Gastroesophageal sphincter (tissue), 4 donors: ENCODE results near the gene ZIC4. TPM values are rescaled to one million over a fixed set of nuclear protein-coding genes. Genes with fewer than 3 reads are reported as not detected.

Experiments used
- ATAC-seq: fragments of 150-250 bp; one replicate; pipeline ENCODE4 v1.9.1; 2016; ENCODE audit warnings: mild to moderate bottlenecking, moderate library complexity
- H3K27ac ChIP-seq, 4 donors: fragments of 200-600 bp; sonication (generic) in 3 of 4; 1 replicate in 3 of 4; 2 replicates in 1 of 4; pipeline ENCODE4 v1.5.1; 2016 to 2019
- H3K27me3 ChIP-seq: fragments of 200-600 bp; sonication (generic); one replicate; pipeline ENCODE4 v1.5.1; 2019
- H3K36me3 ChIP-seq, 2 donors: fragments of 200-600 bp; sonication (generic); one replicate each; pipeline ENCODE4 v1.5.1; 2019; ENCODE audit warnings: control low read depth in 1 of 2
- H3K4me1 ChIP-seq, 3 donors: fragments of 200-600 bp; sonication (generic); 1 replicate in 2 of 3; 2 replicates in 1 of 3; pipeline ENCODE4 v1.5.1; 2016 to 2019; ENCODE audit warnings: control low read depth in 2 of 3
- H3K4me3 ChIP-seq, 2 donors: fragments of 200-600 bp; sonication (generic); one replicate each; pipeline ENCODE4 v1.5.1; 2019; ENCODE audit warnings: mild to moderate bottlenecking in 1 of 2, moderate library complexity in 1 of 2
- H3K9me3 ChIP-seq, 3 donors: fragments of 200-600 bp; sonication (generic); one replicate each; pipeline ENCODE4 v1.5.1; 2017 to 2019; ENCODE audit warnings: control low read depth in 2 of 3
- CTCF ChIP-seq, 4 experiments: fragments of 200-600 bp in 2 of 4; fragments of 450-650 bp in 2 of 4; sonication (generic) in 1 of 4; IDR thresholded peaks; one replicate each; pipeline ENCODE4 v1.5.1; 2017 to 2019; ENCODE audit warnings: antibody characterized with exemption in 4 of 4, mild to moderate bottlenecking in 2 of 4, moderate library complexity in 2 of 4
- EP300 ChIP-seq: sonication (generic); formaldehyde crosslinking; IDR thresholded peaks from one replicate; pipeline ENCODE4 v1.6.1; 2017; ENCODE audit warnings: antibody characterized with exemption, mild to moderate bottlenecking
- POLR2A ChIP-seq, 2 donors: fragments of 450-650 bp; IDR thresholded peaks; one replicate each; pipeline ENCODE4 v1.6.1; 2017; ENCODE audit warnings: antibody characterized with exemption in 2 of 2, mild to moderate bottlenecking in 2 of 2, moderate library complexity in 1 of 2
- POLR2AphosphoS5 ChIP-seq: sonication (generic); formaldehyde crosslinking; IDR thresholded peaks from one replicate; pipeline ENCODE4 v1.6.1; 2017; ENCODE audit warnings: antibody characterized with exemption
- WGBS, 2 donors: methylation state at CpG; one replicate each; pipeline ENCODE4 v1.1.5; 2018; ENCODE audit warnings: low coverage in 1 of 2; 5-methylcytosine and 5-hydroxymethylcytosine counted together
- total RNA-seq, 4 donors: library from RNA; depleted of rRNA; stranded (reverse); fragments of >200 nt; gene quantifications; one replicate each; pipeline ENCODE4 v1.1.0, GENCODE V29; 2016

The ZIC4 gene
- total RNA-seq, 4 donors from 2014 or later: 0.13 TPM; not detected in 3

- peaks cover 0 to 3% (median 0%) of the 10 kb centered on the region in 3 donors for H3K4me1 ChIP-seq
- no peak overlapping the region for H3K4me3 ChIP-seq
- H3K27ac ChIP-seq: no peak overlapping the region
- H3K9me3 ChIP-seq: peaks cover 0 to under 1% (median 0%) of the 10 kb centered on the region in 3 donors
- H3K36me3 ChIP-seq: no peaks in the 10 kb centered on the region
- TF ChIP-seq CTCF (IDR thresholded peaks at IDR 0.05) (no peak), EP300 (no peak), POLR2AphosphoS5 (no peak), POLR2A (IDR thresholded peaks at IDR 0.05) (no peak)
- H3K27me3 ChIP-seq: peaks cover 100% of the 10 kb centered on the region
- no peak for ATAC-seq
- 0 to 5% methylated on average over 8 of the region's 17 CpGs for WGBS, 2 donors
Observed at GRCh38 chr3:147372525-147373027, 33.8 kb downstream of the ZIC4 start.

- no peak overlapping the region for H3K27ac ChIP-seq
- no peak for ATAC-seq
- peaks cover 100% of the 10 kb centered on the region for H3K27me3 ChIP-seq
- WGBS, 2 donors: 0 to 7% methylated on average over 3 to 5 of the region's 7 CpGs
- TF ChIP-seq CTCF (IDR thresholded peaks at IDR 0.05): no peak
- no peak for TF ChIP-seq EP300
- no peak for TF ChIP-seq POLR2AphosphoS5
- no peak for TF ChIP-seq POLR2A (IDR thresholded peaks at IDR 0.05)
- no peaks in the 10 kb centered on the region for H3K9me3 ChIP-seq
- H3K36me3 ChIP-seq: no peaks in the 10 kb centered on the region
- H3K4me1 ChIP-seq: peaks cover 0 to 3% (median 0%) of the 10 kb centered on the region in 3 donors
- no peak overlapping the region for H3K4me3 ChIP-seq
Observed at GRCh38 chr3:147371771-147372340, 34.5 kb downstream of the ZIC4 start.

- Histone ChIP-seq H3K9me3 (no peaks in the 10 kb centered on the region), H3K27me3 (peaks cover 100% of the 10 kb centered on the region), H3K4me3 (no peak overlapping the region), H3K36me3 (no peaks in the 10 kb centered on the region), H3K4me1 (peaks cover 0 to 3% (median 0%) of the 10 kb centered on the region in 3 donors), H3K27ac (no peak overlapping the region)
- TF ChIP-seq POLR2A (IDR thresholded peaks at IDR 0.05): no peak
- TF ChIP-seq POLR2AphosphoS5: no peak
- no peak for TF ChIP-seq CTCF (IDR thresholded peaks at IDR 0.05)
- no peak for TF ChIP-seq EP300
- ATAC-seq: no peak
- 3 to 4% methylated on average over 7 to 9 of the region's 12 CpGs for WGBS, 2 donors
Observed at GRCh38 chr3:147371140-147371539, 35.2 kb downstream of the ZIC4 start.

- WGBS, 2 donors: 9 to 12% methylated on average over 17 to 18 of the region's 19 CpGs
- Histone ChIP-seq H3K4me3 (no peak overlapping the region), H3K4me1 (peaks cover 0 to 3% (median 0%) of the 10 kb centered on the region in 3 donors), H3K36me3 (no peaks in the 10 kb centered on the region), H3K27ac (no peak overlapping the region), H3K27me3 (peaks cover 100% of the 10 kb centered on the region), H3K9me3 (no peaks in the 10 kb centered on the region)
- TF ChIP-seq EP300 (no peak), POLR2A (IDR thresholded peaks at IDR 0.05) (no peak)
- ATAC-seq: no peak
Observed at GRCh38 chr3:147370349-147370748, 36.0 kb downstream of the ZIC4 start.

- TF ChIP-seq EP300: no peak
- TF ChIP-seq CTCF (IDR thresholded peaks at IDR 0.05): no peak
- TF ChIP-seq POLR2AphosphoS5: no peak
- TF ChIP-seq POLR2A (IDR thresholded peaks at IDR 0.05): no peak
- ATAC-seq: no peak
- 5 to 11% methylated on average over 8 to 15 of the region's 18 CpGs for WGBS, 2 donors
Observed at GRCh38 chr3:147369661-147370123, 36.7 kb downstream of the ZIC4 start.

More at GRCh38 chr3:147369661-147370123, 36.7 kb downstream of the ZIC4 start:
- Histone ChIP-seq H3K4me3 (no peak overlapping the region), H3K36me3 (no peaks in the 10 kb centered on the region), H3K9me3 (no peaks in the 10 kb centered on the region), H3K27ac (no peak overlapping the region), H3K27me3 (peaks cover 100% of the 10 kb centered on the region), H3K4me1 (peaks cover 0 to 3% (median 0%) of the 10 kb centered on the region in 3 donors)
